GM18951 (cell line): ENCODE data around the gene IL15RA.

Source experiments
- POLR2A ChIP-seq: IDR thresholded peaks from 4 replicates; pipeline ENCODE4 v1.6.1; 2011; ENCODE audit warnings: mild to moderate bottlenecking; ENCODE audit not compliant: insufficient read length, insufficient read depth; ENCODE audit errors: extremely low read depth
- in situ Hi-C: fragments of 300-500 bp; cut with MboI; formaldehyde crosslinking; loops from one replicate; pipeline ENCODE4 v1.12.0; 2022; ENCODE audit warnings: low sequenced_read_pairs, mixed read lengths, inconsistent platforms; ENCODE audit not compliant: unreplicated experiment

Gene IL15RA

GRCh38 chr10:5935628-5936027, 41.7 kb downstream of the IL15RA start:
- TF ChIP-seq POLR2A, result no peak
- in situ Hi-C loops, result no loop called here

GRCh38 chr10:5933909-5934546, 43.3 kb downstream of the IL15RA start:
- TF ChIP-seq POLR2A, result no peak
- in situ Hi-C loops, result no loop called here

GRCh38 chr10:5932345-5932744, 45.0 kb downstream of the IL15RA start:
- in situ Hi-C loops, result no loop called here
- TF ChIP-seq POLR2A, result no peak

- in situ Hi-C loops, result no loop called here
- TF ChIP-seq POLR2A, result no peak
Observed at GRCh38 chr10:5930272-5930671, 47.1 kb downstream of the IL15RA start.

GRCh38 chr10:5929442-5929841, 47.9 kb downstream of the IL15RA start:
- TF ChIP-seq POLR2A, result no peak
- in situ Hi-C loops, result no loop called here

GRCh38 chr10:5927306-5927705, 50.0 kb downstream of the IL15RA start:
- in situ Hi-C loops, result no loop called here
- no peak for TF ChIP-seq POLR2A

GRCh38 chr10:5924889-5925288, 52.5 kb downstream of the IL15RA start:
- no peak for TF ChIP-seq POLR2A
- in situ Hi-C loops, result no loop called here

GRCh38 chr10:5921746-5922145, 55.6 kb downstream of the IL15RA start:
- in situ Hi-C loops, result no loop called here
- TF ChIP-seq POLR2A, result no peak

GRCh38 chr10:5919568-5919967, 57.8 kb downstream of the IL15RA start:
- in situ Hi-C loops, result no loop called here
- TF ChIP-seq POLR2A, result no peak

- TF ChIP-seq POLR2A, result no peak
- in situ Hi-C loops, result no loop called here
Observed at GRCh38 chr10:5918763-5919162, 58.6 kb downstream of the IL15RA start.

- in situ Hi-C loops, result no loop called here
- no peak for TF ChIP-seq POLR2A
Observed at GRCh38 chr10:5917305-5917704, 60.0 kb downstream of the IL15RA start.

GRCh38 chr10:5915451-5915850, 61.9 kb downstream of the IL15RA start:
- in situ Hi-C loops, result no loop called here

GRCh38 chr10:5913736-5914135, 63.6 kb downstream of the IL15RA start:
- in situ Hi-C loops, result no loop called here
- TF ChIP-seq POLR2A, result no peak

More at GRCh38 chr10:5915451-5915850, 61.9 kb downstream of the IL15RA start:
- TF ChIP-seq POLR2A, result no peak

GRCh38 chr10:5911670-5912069, 65.7 kb downstream of the IL15RA start:
- in situ Hi-C loops, result no loop called here
- no peak for TF ChIP-seq POLR2A
